ENCODE data around the gene IER5L. TPM values are rescaled to one million over a fixed set of nuclear protein-coding genes. Genes with fewer than 3 reads are reported as not detected.
A peak's percentile ranks its signal among the peaks of the same experiment; 100 is the strongest.
"Not testable (repeated sequence)": the region's sequence is repeated elsewhere in the genome, so short reads cannot be mapped to it uniquely, and the experiment has no call there.

IER5L gene
- total RNA-seq, 1 donor from 2014 or later: 86.1 TPM

GRCh38 chr9:129199044-129199435 is 21.0 kb upstream of the IER5L start:
- Histone ChIP-seq H3K36me3 (no peaks in the 10 kb centered on the region), H3K27ac (peak overlapping the region; percentile 21 to 32), H3K9me3 (no peaks in the 10 kb centered on the region), H3K4me1 (peaks cover 5 to 8% of the 10 kb centered on the region in 2 donors), H3K4me3 (no peak overlapping the region), H3K27me3 (no peaks in the 10 kb centered on the region)
- intact Hi-C loops (cut with DNase I): no loop called here
- no peak for DNase-seq (ENCODE audit: low spot score in 2 of 2)
- TF ChIP-seq CTCF (IDR thresholded peaks at IDR 0.05): no peak

GRCh38 chr9:129198319-129199043 is 20.4 kb upstream of the IER5L start:
- H3K27ac ChIP-seq: peak overlapping the region; percentile 21 to 32

GRCh38 chr9:129197978-129198318 is 19.9 kb upstream of the IER5L start:
- H3K9me3 ChIP-seq: no peaks in the 10 kb centered on the region
- intact Hi-C loops (cut with DNase I): no loop called here
- no peaks in the 10 kb centered on the region for H3K36me3 ChIP-seq
- no peaks in the 10 kb centered on the region for H3K27me3 ChIP-seq
- peak overlapping the region; percentile 21 to 32 for H3K27ac ChIP-seq
- DNase-seq (ENCODE audit: low spot score in 2 of 2): no peak
- peaks cover 0 to 3% of the 10 kb centered on the region in 2 donors for H3K4me1 ChIP-seq
- TF ChIP-seq CTCF (IDR thresholded peaks at IDR 0.05): no peak
- H3K4me3 ChIP-seq: peak overlapping the region in 1 of 2 donors; percentile 4

More at GRCh38 chr9:129198319-129199043, 20.4 kb upstream of the IER5L start:
- H3K27me3 ChIP-seq: no peaks in the 10 kb centered on the region
- no peak for TF ChIP-seq CTCF (IDR thresholded peaks at IDR 0.05)
- peak overlapping the region in 1 of 2 donors; percentile 4 for H3K4me3 ChIP-seq
- H3K36me3 ChIP-seq: no peaks in the 10 kb centered on the region
- peak in 1 of 2 donors; percentile 76 for DNase-seq (ENCODE audit: low spot score in 2 of 2)
- H3K9me3 ChIP-seq: no peaks in the 10 kb centered on the region
- intact Hi-C loops (cut with DNase I): no loop called here
- H3K4me1 ChIP-seq: peaks cover 3 to 6% of the 10 kb centered on the region in 2 donors

GRCh38 chr9:129197045-129197444 is 19.0 kb upstream of the IER5L start:
- intact Hi-C loops (cut with DNase I); H3K9me3 ChIP-seq; H3K27me3 ChIP-seq; H3K4me3 ChIP-seq; H3K36me3 ChIP-seq; DNase-seq (ENCODE audit: low spot score in 2 of 2); H3K4me1 ChIP-seq; H3K27ac ChIP-seq: not testable (repeated sequence)

- Histone ChIP-seq H3K9me3 (no peaks in the 10 kb centered on the region), H3K27ac (no peak overlapping the region), H3K4me1 (peaks cover 0 to 3% of the 10 kb centered on the region in 2 donors), H3K36me3 (no peaks in the 10 kb centered on the region), H3K27me3 (no peaks in the 10 kb centered on the region), H3K4me3 (no peak overlapping the region)
- no peak for DNase-seq (ENCODE audit: low spot score in 2 of 2)
- intact Hi-C loops (cut with DNase I): no loop called here
- TF ChIP-seq CTCF (IDR thresholded peaks at IDR 0.05): no peak
Measured at GRCh38 chr9:129195606-129196005, 17.5 kb upstream of the IER5L start.

GRCh38 chr9:129194221-129194620 is 16.2 kb upstream of the IER5L start:
- Histone ChIP-seq H3K36me3 (no peaks in the 10 kb centered on the region), H3K9me3 (no peaks in the 10 kb centered on the region), H3K4me1 (peaks cover 0 to 3% of the 10 kb centered on the region in 2 donors), H3K27me3 (no peaks in the 10 kb centered on the region), H3K27ac (no peak overlapping the region), H3K4me3 (no peak overlapping the region)
- intact Hi-C loops (cut with DNase I): no loop called here
- DNase-seq (ENCODE audit: low spot score in 2 of 2): no peak
- TF ChIP-seq CTCF (IDR thresholded peaks at IDR 0.05): no peak

Data from ascending aorta (tissue), 2 donors.